NB4 (cell line): ENCODE measurements around the gene ZNF454.

Experiments used
- DNase-seq: peaks from one replicate; pipeline ENCODE4 v3.0.0; 2010; ENCODE audit warnings: low read depth
- H3K4me3 ChIP-seq: one replicate; pipeline ENCODE4 v1.5.1; 2011; ENCODE audit warnings: mild to moderate bottlenecking, low read depth, low read length, moderate library complexity
- MYC ChIP-seq: IDR thresholded peaks from 2 replicates; pipeline ENCODE4 v1.6.1; 2011; ENCODE audit warnings: low read depth, low read length
- POLR2A ChIP-seq: IDR thresholded peaks from 2 replicates; pipeline ENCODE4 v1.6.1; 2011; ENCODE audit warnings: mild to moderate bottlenecking; ENCODE audit not compliant: insufficient read length; ENCODE audit errors: extremely low read depth
- TF ChIP-seq, protein P1 (sequence below): IDR thresholded peaks from 2 replicates; pipeline ENCODE4 v1.6.1; 2011; ENCODE audit warnings: low read depth, low read length
- TF ChIP-seq, protein P2 (sequence below): IDR thresholded peaks from one replicate; pipeline ENCODE4 v1.5.1; 2012; ENCODE audit warnings: low read depth, low read length

Gene ZNF454

DNA sequence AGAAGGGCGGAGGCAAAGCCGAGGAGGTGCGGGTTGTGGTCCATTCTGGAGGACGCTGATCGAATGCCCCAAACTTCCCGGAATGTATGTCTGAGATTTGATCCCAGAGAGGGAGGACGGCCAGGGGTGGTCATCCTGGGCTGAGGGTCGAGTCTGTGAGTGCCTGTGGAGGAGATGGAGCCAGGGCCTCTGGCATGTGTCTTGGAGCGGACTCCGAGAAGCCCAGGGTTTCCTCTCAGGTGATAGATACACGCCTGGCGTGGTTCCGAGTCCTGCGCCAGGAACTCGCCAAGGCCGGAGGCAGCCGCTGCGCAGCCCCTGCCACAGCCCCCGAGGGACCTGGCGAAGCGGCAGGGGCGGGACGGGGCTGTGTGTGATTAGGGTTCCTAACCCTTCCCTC lies 363 bp downstream of the ZNF454 start:
- DNase-seq = no peak
- H3K4me3 ChIP-seq = no peak overlapping the region
- TF ChIP-seq MYC (no peak), POLR2A (no peak)
- TF ChIP-seq, protein P1, sequence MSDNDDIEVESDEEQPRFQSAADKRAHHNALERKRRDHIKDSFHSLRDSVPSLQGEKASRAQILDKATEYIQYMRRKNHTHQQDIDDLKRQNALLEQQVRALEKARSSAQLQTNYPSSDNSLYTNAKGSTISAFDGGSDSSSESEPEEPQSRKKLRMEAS = no peak
- TF ChIP-seq, protein P2, sequence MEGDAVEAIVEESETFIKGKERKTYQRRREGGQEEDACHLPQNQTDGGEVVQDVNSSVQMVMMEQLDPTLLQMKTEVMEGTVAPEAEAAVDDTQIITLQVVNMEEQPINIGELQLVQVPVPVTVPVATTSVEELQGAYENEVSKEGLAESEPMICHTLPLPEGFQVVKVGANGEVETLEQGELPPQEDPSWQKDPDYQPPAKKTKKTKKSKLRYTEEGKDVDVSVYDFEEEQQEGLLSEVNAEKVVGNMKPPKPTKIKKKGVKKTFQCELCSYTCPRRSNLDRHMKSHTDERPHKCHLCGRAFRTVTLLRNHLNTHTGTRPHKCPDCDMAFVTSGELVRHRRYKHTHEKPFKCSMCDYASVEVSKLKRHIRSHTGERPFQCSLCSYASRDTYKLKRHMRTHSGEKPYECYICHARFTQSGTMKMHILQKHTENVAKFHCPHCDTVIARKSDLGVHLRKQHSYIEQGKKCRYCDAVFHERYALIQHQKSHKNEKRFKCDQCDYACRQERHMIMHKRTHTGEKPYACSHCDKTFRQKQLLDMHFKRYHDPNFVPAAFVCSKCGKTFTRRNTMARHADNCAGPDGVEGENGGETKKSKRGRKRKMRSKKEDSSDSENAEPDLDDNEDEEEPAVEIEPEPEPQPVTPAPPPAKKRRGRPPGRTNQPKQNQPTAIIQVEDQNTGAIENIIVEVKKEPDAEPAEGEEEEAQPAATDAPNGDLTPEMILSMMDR = no peak

DNA sequence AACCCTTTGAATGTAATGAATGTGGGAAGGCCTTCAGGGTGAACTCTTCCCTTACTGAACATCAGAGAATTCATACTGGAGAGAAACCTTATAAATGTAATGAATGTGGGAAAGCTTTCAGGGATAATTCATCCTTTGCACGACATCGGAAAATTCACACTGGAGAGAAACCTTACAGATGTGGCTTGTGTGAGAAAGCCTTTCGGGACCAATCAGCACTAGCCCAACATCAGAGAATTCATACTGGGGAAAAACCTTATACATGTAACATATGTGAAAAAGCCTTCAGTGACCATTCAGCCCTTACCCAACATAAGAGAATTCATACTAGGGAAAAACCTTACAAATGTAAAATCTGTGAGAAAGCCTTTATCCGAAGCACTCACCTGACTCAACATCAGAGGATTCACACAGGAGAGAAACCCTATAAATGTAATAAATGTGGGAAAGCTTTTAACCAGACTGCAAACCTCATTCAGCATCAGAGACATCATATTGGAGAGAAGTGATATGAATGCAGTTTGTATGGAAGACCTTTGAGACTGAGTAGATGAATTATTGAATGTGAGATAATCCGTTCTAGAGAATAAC lies 24.6 kb downstream of the ZNF454 start:
- H3K4me3 ChIP-seq = no peak overlapping the region
- no peak for DNase-seq
- TF ChIP-seq MYC (no peak), POLR2A (no peak)
- TF ChIP-seq, protein P2 = no peak
- TF ChIP-seq, protein P1 = no peak

DNA sequence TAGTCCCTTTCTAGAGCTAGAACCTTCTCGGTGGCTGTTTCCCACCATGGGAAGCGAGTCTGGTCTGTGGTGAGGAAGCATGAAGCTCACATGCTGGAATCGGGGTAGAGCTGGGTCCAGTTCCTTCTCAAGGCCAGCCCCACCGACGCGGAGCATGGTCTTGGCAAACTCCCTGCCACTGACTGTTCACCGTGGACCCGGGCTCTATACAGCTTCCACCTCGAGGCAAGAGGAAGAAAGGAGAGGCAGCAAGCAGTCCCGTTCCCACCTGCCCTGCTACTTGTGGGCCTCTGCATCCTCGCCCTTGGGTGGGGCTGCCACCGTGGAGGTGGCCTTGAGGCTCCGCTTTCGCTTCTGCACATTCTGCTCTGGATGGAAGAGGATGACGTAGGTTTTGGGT lies 40.4 kb downstream of the ZNF454 start:
- no peak overlapping the region for H3K4me3 ChIP-seq
- TF ChIP-seq POLR2A (no peak), MYC (no peak)
- TF ChIP-seq, protein P2 = no peak
- TF ChIP-seq, protein P1 = no peak
- DNase-seq = no peak

DNA sequence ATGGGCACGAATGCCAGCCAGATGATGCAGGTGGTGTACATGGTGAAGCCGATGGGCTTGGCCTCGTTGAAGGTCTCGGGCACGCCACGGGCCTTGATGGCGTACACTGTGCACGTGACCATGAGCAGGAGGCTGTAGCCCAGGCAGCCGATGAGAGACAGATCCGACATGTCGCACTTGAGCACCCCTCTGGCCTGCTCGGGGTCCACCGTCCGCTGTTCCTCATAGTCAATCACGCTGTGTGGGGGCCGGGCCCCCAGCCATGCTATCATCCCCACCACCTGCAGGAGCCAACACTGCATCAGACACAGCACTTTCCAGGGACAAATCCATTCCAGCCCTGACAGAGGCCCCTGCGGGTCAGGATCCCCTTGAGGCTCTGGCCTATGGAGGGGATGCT lies 41.9 kb downstream of the ZNF454 start:
- no peak overlapping the region for H3K4me3 ChIP-seq
- DNase-seq = no peak
- TF ChIP-seq MYC = no peak
- TF ChIP-seq, protein P2 = no peak

DNA sequence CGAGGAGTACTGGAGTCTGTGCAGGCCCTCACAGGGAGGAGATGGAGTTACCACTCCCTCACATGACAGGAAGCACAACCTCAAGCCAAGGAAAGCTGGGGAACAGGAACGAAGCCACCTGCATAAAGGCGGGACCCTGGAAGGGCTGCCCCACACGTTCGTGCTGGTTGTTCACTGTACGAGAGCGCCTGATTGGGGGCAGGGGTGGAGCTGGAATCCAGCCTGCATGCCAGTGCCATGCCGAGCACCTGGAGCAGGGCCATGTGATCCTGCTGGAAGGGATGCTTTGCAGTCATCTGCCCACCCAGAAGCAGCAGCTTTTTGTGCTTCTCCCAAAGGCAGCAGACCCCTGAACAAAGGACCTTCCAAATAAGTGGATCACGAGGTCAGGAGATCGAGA lies 42.7 kb downstream of the ZNF454 start:
- DNase-seq = no peak
- TF ChIP-seq MYC (no peak), POLR2A (no peak)
- TF ChIP-seq, protein P1 = no peak
- TF ChIP-seq, protein P2 = no peak
- H3K4me3 ChIP-seq = no peak overlapping the region
